GM12878 (cell line): ENCODE data around the gene PLEKHM2.

ENCODE experiments used
- CEBPB ChIP-seq, 2 experiments: fragments of 150-350 bp in 1 of 2; IDR thresholded peaks; 2 replicates each; pipeline ENCODE4 v1.6.1; 2012 to 2014; ENCODE audit warnings: low read depth in 2 of 2, low read length in 2 of 2, borderline replicate concordance in 1 of 2, inconsistent platforms in 1 of 2
- JUND ChIP-seq: IDR thresholded peaks from 2 replicates; pipeline ENCODE4 v1.6.1; 2012; ENCODE audit warnings: low read depth, mild to moderate bottlenecking, low read length, improper control_type of control experiment, moderate library complexity
- MEF2B ChIP-seq: fragments of 450-650 bp; IDR thresholded peaks from 2 replicates; pipeline ENCODE4 v1.6.1; 2018; ENCODE audit warnings: mild to moderate bottlenecking, moderate library complexity; ENCODE audit not compliant: partially characterized antibody, poor library complexity, severe bottlenecking
- NFIC ChIP-seq: IDR thresholded peaks from 2 replicates; pipeline ENCODE4 v1.6.1; 2012; ENCODE audit warnings: low read depth, mild to moderate bottlenecking, inconsistent platforms, low read length, moderate library complexity
- POLR2A ChIP-seq: IDR thresholded peaks from 2 replicates; pipeline ENCODE4 v1.6.1; 2011; ENCODE audit warnings: low read depth, mild to moderate bottlenecking, low read length
- TF ChIP-seq, protein P1 (sequence below): fragments of 450-650 bp; IDR thresholded peaks from 2 replicates; pipeline ENCODE4 v1.6.1; 2017; ENCODE audit warnings: antibody characterized with exemption, mild to moderate bottlenecking, moderate library complexity
- TF ChIP-seq, protein P2 (sequence below), 3 experiments: IDR thresholded peaks in 2 of 3; conservative IDR thresholded peaks in 1 of 3; 2 replicates each; pipeline ENCODE4 v1.5.1; 2011; ENCODE audit warnings: low read depth in 3 of 3, low read length in 3 of 3, mild to moderate bottlenecking in 3 of 3, control low read depth in 2 of 3, moderate library complexity in 2 of 3, inconsistent platforms in 1 of 3, mixed read lengths in 1 of 3; ENCODE audit not compliant: control insufficient read depth in 2 of 3, insufficient read depth in 1 of 3; ENCODE audit errors: extremely low read depth in 1 of 3

- TF ChIP-seq NFIC (no peak), JUND (no peak), POLR2A (no peak), MEF2B (no peak), CEBPB (IDR thresholded peaks at IDR 0.05; ENCODE audit: borderline replicate concordance in 1 of 2, low read depth in 2 of 2, low read length in 2 of 2) (no peak)
- TF ChIP-seq, protein P1, sequence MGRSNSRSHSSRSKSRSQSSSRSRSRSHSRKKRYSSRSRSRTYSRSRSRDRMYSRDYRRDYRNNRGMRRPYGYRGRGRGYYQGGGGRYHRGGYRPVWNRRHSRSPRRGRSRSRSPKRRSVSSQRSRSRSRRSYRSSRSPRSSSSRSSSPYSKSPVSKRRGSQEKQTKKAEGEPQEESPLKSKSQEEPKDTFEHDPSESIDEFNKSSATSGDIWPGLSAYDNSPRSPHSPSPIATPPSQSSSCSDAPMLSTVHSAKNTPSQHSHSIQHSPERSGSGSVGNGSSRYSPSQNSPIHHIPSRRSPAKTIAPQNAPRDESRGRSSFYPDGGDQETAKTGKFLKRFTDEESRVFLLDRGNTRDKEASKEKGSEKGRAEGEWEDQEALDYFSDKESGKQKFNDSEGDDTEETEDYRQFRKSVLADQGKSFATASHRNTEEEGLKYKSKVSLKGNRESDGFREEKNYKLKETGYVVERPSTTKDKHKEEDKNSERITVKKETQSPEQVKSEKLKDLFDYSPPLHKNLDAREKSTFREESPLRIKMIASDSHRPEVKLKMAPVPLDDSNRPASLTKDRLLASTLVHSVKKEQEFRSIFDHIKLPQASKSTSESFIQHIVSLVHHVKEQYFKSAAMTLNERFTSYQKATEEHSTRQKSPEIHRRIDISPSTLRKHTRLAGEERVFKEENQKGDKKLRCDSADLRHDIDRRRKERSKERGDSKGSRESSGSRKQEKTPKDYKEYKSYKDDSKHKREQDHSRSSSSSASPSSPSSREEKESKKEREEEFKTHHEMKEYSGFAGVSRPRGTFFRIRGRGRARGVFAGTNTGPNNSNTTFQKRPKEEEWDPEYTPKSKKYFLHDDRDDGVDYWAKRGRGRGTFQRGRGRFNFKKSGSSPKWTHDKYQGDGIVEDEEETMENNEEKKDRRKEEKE, result no peak
- TF ChIP-seq, protein P2, sequence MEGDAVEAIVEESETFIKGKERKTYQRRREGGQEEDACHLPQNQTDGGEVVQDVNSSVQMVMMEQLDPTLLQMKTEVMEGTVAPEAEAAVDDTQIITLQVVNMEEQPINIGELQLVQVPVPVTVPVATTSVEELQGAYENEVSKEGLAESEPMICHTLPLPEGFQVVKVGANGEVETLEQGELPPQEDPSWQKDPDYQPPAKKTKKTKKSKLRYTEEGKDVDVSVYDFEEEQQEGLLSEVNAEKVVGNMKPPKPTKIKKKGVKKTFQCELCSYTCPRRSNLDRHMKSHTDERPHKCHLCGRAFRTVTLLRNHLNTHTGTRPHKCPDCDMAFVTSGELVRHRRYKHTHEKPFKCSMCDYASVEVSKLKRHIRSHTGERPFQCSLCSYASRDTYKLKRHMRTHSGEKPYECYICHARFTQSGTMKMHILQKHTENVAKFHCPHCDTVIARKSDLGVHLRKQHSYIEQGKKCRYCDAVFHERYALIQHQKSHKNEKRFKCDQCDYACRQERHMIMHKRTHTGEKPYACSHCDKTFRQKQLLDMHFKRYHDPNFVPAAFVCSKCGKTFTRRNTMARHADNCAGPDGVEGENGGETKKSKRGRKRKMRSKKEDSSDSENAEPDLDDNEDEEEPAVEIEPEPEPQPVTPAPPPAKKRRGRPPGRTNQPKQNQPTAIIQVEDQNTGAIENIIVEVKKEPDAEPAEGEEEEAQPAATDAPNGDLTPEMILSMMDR (IDR thresholded peaks at IDR 0.05 in 2 of 3, conservative IDR thresholded peaks at IDR 0.05 in 1 of 3; ENCODE audit: control insufficient read depth in 2 of 3, extremely low read depth in 1 of 3, insufficient read depth in 1 of 3, low read depth in 3 of 3, low read length in 3 of 3), result no peak
These were observed 7.4 kb downstream of the PLEKHM2 start for GRCh38 chr1:15691434-15692032.
